HG03378 (cell line): Measurements from ENCODE around the gene RIPPLY3.
"Not testable (repeated sequence)": the region's sequence is repeated elsewhere in the genome, so short reads cannot be mapped to it uniquely, and the experiment has no call there.

Source experiments
- ATAC-seq: cut with Tn5 transposase; IDR thresholded peaks from one replicate; pipeline ENCODE4 v1.9.1; 2021; ENCODE audit warnings: mild to moderate bottlenecking, moderate library complexity; ENCODE audit not compliant: unreplicated experiment

Gene RIPPLY3

GRCh38 chr21:36980280-36981048 lies 26.0 kb upstream of the RIPPLY3 start:
- no peak for ATAC-seq

- no peak for ATAC-seq
Observed at GRCh38 chr21:36981049-36981391, 25.5 kb upstream of the RIPPLY3 start.

- ATAC-seq: no peak
Observed at GRCh38 chr21:36981977-36982700, 24.4 kb upstream of the RIPPLY3 start.

GRCh38 chr21:36985751-36986594 lies 20.5 kb upstream of the RIPPLY3 start:
- no peak for ATAC-seq

GRCh38 chr21:36987845-36988244 lies 18.7 kb upstream of the RIPPLY3 start:
- no peak for ATAC-seq

- ATAC-seq: no peak
Observed at GRCh38 chr21:36988536-36988935, 18.0 kb upstream of the RIPPLY3 start.

- not testable (repeated sequence) for ATAC-seq
Observed at GRCh38 chr21:36989199-36989698, 17.3 kb upstream of the RIPPLY3 start.

- peak; percentile 67 for ATAC-seq
Observed at GRCh38 chr21:36989699-36990507, 16.6 kb upstream of the RIPPLY3 start.

- ATAC-seq: no peak
Observed at GRCh38 chr21:36990508-36991205, 15.8 kb upstream of the RIPPLY3 start.

GRCh38 chr21:36992671-36993070 lies 13.8 kb upstream of the RIPPLY3 start:
- ATAC-seq: no peak

- ATAC-seq: no peak
Observed at GRCh38 chr21:36994501-36995158, 11.9 kb upstream of the RIPPLY3 start.

- ATAC-seq: not testable (repeated sequence)
Observed at GRCh38 chr21:36995285-36995684, 11.2 kb upstream of the RIPPLY3 start.

- no peak for ATAC-seq
Observed at GRCh38 chr21:36999131-36999898, 7.2 kb upstream of the RIPPLY3 start.

GRCh38 chr21:37000381-37000780 lies 6.1 kb upstream of the RIPPLY3 start:
- ATAC-seq: no peak

GRCh38 chr21:37001441-37001840 lies 5.1 kb upstream of the RIPPLY3 start:
- ATAC-seq: no peak

GRCh38 chr21:37002851-37003250 lies 3.7 kb upstream of the RIPPLY3 start:
- ATAC-seq: not testable (repeated sequence)

- not testable (repeated sequence) for ATAC-seq
Observed at GRCh38 chr21:37003917-37004316, 2.6 kb upstream of the RIPPLY3 start.
